HK-2 (cell line): ENCODE results near the gene CD164.

Experiments
- DNase-seq: peaks from one replicate; pipeline ENCODE4 v3.0.0-alpha.2; 2018; ENCODE audit not compliant: unreplicated experiment

Gene CD164

DNA sequence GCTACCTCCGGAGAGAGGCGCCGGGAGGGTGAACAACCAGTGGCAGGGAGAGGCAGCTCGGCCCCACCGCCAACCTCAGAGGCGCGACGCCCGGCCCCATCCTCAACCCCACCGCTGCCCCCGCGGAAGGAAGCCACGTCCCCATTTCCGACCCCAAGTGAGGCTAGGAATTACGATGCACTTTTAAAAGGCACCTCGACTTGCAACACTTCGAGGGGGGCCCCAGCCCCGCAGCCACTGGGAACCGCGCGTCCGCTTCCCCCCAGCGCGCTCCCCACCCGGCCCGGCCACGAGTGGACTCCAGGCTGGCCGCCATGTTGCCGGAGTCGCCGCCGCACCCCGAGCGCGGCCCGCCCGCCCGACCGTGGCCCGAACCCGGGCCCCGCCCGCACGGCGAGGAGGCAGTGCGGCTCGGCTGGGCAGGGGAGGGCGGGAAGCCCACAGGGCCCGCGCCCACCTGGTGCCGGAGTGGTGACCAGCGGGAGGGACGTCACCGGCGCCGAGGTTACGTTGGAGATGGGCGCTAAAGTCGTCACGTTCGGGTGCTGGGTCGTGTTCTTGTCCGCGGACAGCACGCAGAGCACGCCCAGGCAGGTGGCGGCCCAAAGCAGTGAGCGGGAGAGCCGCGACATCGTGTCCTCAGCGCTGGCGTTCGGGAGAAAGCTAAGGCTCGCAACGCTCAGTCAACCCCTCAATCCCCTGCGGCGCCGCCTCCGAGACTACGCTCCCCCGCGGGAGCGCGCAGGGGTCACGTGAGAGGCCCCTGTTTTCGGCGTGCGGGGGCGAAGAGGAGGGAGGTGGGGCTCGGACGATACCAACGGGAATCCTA, at the start of gene CD164:
TSS of gene CD164 (minus strand) at position 721 of the 829 bp plus-strand sequence. CDS start at position 632, 89 bp downstream.
- DNase-seq, result peak; percentile 92

DNA sequence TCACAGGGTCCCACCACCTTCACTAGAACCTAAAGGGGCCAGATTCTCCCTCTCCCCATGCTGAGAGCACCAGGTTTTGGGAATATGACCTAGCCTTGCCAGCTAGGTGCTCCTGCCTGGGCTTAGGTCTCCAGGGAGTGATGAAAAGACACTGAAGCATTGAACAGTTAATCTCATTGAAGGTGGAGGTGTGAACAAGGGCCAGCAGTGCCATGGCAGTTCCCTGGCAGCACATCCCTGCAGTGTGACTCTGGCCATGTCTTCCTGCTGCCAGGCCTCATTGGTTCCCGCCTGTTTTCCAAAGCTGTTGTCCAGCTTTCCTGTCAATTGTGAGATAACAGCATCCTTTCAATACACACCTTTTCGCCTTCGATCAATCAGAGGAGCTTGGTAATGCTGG, 47.2 kb upstream of the CD164 start:
- DNase-seq, result no peak

- no peak for DNase-seq
These were observed 46.7 kb upstream of the CD164 start for GRCh38 chr6:109428889-109429477.

DNA sequence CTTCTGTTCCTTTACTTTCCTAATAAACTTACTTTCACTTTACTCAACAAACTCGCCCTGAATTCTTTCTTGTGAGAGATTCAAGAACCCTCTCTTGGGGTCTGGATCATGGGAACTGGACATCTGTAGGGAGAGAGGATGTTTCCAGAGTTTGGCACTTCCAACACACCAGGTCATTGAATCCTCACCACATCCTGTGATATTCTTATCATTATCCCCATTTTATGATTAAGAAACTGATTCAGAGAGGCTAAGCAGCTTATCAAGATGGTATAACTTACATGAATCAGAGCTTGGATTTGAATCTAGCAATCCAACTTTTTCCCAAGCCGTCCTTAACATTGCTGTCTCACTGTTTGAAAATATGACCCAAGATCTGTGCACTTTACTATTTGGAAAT, 42.7 kb upstream of the CD164 start:
- no peak for DNase-seq

DNA sequence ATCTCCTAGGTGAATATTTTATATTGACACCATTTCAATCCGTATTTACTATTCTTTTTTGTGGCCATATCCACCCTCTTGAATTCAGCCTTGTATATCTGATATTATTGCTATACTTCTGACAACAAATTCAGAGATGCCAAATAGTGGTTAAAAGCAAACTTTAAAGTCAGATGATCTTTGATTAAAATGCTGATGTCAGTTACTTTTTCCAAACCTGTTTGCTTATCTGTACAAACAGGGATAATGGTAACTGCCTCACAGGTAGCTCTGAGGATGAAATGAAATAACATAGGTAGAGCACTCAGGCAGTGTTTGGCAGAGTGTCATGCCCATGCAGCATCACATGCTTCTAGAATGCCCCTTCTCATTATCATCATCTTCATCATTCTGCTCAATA, 38.9 kb upstream of the CD164 start:
- no peak for DNase-seq

DNA sequence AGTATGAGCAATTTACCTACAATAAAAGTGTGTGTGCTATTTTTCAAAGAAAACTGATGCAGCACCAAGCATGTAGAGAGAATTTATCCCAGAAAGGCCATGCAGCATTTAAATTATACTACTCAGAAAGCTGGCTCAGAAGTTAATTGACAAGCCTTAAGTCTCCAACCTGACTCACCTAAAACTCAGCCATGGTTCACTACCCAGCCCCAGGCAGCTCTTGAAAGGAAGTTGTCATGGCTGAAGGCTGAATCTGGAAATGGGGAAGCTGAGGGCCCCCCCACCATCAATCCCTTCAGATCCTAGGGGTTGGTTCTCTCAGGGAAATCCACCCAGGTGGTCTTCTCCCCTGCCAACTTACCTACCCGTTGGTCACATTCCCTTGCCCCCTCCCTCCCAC, 38.5 kb upstream of the CD164 start:
- DNase-seq, result peak; percentile 44

GRCh38 chr6:109417646-109418045, 35.4 kb upstream of the CD164 start:
- DNase-seq, result no peak

- no peak for DNase-seq
These were observed 28.8 kb upstream of the CD164 start for GRCh38 chr6:109411034-109411433.

GRCh38 chr6:109406196-109406595, 23.9 kb upstream of the CD164 start:
- no peak for DNase-seq

DNA sequence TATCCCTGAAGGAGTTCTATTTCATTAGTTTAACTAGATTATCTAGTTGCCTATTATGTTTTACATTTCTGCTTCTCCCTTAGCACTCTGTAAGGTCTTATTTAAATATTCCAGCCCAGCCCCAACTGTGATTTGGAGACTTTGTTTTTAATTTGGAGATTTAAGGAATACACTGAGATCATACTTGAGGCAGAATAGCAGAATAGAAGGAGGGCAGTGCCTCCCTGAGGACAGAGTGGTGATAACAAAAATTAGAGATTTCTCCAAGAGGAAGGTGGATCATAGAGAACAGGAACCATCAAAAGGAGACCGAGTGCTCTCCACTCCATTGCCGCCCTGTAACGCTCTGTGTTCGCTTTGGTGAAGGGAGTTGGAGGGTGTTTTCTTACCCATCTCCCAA, 14.8 kb upstream of the CD164 start:
- DNase-seq, result no peak

DNA sequence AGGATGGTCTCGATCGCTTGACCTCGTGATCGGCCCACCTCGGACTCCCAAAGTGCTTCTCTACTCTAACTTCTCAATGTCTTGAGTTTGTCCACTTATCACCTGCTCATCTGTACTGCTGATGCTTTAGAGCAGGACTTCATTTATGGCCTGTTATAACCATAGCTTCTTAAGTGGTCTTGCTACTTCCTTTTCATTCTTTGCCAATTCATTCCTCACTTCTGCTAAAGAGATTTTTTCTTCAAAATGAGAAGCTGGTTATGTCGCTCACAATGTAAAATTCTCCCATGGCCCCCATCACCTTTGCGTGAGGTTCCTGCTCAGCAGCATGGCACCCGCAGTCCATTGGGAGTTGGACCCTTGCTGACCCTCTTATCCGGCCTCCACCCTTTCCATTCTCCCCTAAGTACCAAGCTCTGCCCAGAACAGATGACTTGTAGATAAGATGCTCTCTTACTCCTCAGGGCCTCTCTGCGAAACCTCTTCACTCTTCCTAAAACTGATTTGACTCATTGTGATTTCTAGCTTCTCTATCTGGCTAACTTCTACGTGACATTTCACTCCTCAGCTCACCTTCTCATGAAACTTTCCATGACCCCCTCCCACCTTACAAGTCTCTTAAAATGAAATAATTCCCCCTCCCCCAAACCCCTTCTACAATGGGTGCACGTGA, 13.9 kb upstream of the CD164 start:
- no peak for DNase-seq

- peak; percentile 9 for DNase-seq
These were observed 11.6 kb upstream of the CD164 start for GRCh38 chr6:109393886-109394281.

DNA sequence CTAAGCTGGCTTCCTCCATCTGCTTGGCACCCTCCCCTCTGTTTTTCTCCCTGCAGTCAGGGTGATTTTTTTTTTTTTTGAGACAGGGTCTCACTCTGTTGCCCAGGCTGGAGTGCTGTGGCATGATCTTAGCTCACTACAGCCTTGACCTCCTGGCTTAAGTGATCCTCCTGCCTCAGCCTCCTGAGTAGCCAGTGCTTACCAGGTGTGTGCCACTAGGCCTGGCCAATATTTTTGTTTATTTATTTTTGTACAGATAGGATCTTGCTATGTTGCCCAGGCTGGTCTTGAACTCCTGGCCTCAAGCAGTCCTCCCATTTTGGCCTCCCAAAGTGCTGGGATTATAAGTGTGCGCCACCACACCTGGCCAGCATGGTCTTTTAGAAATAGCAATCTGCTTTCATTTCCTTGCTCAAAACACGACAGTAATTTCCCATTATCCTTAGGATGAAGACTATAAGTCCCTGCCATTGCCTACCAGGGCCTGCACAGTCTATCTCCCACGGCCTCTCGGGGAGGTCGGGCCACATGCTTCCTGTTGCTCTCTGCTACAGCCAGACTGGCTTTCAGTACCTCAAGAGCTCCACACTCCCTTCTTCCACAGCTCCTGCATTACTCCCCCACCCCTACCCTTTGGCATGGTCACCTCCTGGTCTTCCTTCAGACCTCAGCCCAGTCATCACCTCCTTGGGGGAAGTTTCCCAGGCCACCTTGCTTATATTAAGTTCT, 11.1 kb upstream of the CD164 start:
- no peak for DNase-seq

- no peak for DNase-seq
These were observed 7.5 kb upstream of the CD164 start for GRCh38 chr6:109389650-109390274.

GRCh38 chr6:109388265-109388664, 6.0 kb upstream of the CD164 start:
- no peak for DNase-seq

DNA sequence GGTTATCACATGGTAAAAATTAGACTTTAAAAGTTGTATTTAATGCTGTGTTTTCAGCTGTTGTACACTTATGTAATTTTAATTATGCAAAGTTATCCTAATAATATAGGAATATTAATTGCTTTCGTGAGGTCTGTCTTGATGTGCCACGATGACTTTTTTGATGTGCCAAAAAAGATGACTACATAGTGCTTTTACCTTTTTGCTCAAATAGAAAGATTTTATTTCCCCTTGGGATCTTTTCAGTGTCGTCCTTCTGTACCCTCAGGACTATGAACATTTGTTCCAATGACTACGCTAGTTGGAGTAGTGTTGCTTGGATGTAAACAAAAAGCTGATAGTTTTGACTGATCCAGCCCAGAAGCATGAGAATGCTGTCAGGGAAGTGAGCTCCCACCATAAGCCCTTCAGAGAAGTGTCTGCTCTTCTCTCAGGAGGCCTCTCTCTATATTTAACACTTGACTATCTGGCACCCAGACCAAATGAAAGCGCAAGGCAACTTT, 1.2 kb upstream of the CD164 start:
- DNase-seq, result no peak

GRCh38 chr6:109382576-109383437, 540 bp upstream of the CD164 start:
- DNase-seq, result peak; percentile 92

GRCh38 chr6:109381061-109381746, 1.1 kb downstream of the CD164 start:
- peak; percentile 13 for DNase-seq

GRCh38 chr6:109379711-109380110, 2.6 kb downstream of the CD164 start:
- no peak for DNase-seq

GRCh38 chr6:109377717-109378116, 4.5 kb downstream of the CD164 start:
- DNase-seq, result no peak
